ENCODE data around the gene DPEP3. TPM values are rescaled to one million over a fixed set of nuclear protein-coding genes. Genes with fewer than 3 reads are reported as not detected.

The DPEP3 gene
- total RNA-seq, 1 experiment from 2014 or later, result not detected

DNA sequence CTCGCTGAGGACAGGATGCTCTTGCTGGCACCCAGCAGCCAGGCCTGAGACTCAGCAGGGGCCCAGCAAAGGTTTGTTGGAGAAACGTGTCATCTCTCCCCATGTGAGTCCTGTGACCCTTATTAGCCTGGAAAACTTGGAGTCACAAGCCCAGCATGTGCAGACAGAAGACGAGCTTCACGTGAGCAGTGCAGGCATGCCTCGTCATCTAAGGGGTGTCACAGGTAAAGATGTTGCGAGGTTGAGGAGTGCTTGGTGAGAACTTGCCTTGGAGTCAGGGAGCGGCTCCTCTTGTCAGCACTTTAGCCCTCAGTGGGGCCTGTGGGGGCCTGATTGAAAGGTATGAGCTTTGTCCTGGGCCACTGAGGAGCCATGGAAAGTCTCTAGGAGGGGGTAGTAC is 46.5 kb downstream of the DPEP3 start:
- Histone ChIP-seq H3K4me1 (ENCODE audit: insufficient read depth, low read length) (peaks cover 14% of the 10 kb centered on the region; the same call in 1 of the 2 replicates), H3K9ac (ENCODE audit: low read length) (no peak overlapping the region), H3K4me3 (ENCODE audit: low read length) (peak overlapping the region; percentile 88; the same call in 1 of the 2 replicates), H3K4me2 (ENCODE audit: low read length) (peak overlapping the region; percentile 84; the same call in 1 of the 2 replicates), H3K9me2 (replicated peaks; ENCODE audit: low read length) (no peaks in the 10 kb centered on the region), H3K36me3 (ENCODE audit: low read depth, low read length) (no peaks in the 10 kb centered on the region), H3K9me3 (ENCODE audit: low read length) (no peaks in the 10 kb centered on the region), H3F3A (ENCODE audit: low read length, unreplicated experiment) (no peaks in the 10 kb centered on the region), H3K27me3 (ENCODE audit: low read length) (no peaks in the 10 kb centered on the region), H3K27ac (ENCODE audit: low read length) (no peak overlapping the region), H4K20me1 (ENCODE audit: low read length) (no peaks in the 10 kb centered on the region), H3K79me2 (ENCODE audit: low read length) (peaks cover 31% of the 10 kb centered on the region), H2AFZ (ENCODE audit: low read length) (no peak overlapping the region)
- TF ChIP-seq EZH2phosphoT487 (IDR thresholded peaks at IDR 0.05; ENCODE audit: borderline replicate concordance, low read length) (no peak), EZH2 (IDR thresholded peaks at IDR 0.05; ENCODE audit: low read length, unreplicated experiment) (no peak)
- TF ChIP-seq, protein P1, sequence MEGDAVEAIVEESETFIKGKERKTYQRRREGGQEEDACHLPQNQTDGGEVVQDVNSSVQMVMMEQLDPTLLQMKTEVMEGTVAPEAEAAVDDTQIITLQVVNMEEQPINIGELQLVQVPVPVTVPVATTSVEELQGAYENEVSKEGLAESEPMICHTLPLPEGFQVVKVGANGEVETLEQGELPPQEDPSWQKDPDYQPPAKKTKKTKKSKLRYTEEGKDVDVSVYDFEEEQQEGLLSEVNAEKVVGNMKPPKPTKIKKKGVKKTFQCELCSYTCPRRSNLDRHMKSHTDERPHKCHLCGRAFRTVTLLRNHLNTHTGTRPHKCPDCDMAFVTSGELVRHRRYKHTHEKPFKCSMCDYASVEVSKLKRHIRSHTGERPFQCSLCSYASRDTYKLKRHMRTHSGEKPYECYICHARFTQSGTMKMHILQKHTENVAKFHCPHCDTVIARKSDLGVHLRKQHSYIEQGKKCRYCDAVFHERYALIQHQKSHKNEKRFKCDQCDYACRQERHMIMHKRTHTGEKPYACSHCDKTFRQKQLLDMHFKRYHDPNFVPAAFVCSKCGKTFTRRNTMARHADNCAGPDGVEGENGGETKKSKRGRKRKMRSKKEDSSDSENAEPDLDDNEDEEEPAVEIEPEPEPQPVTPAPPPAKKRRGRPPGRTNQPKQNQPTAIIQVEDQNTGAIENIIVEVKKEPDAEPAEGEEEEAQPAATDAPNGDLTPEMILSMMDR (conservative IDR thresholded peaks at IDR 0.05; ENCODE audit: low read depth, low read length), result no peak
- ATAC-seq, result no peak
- DNase-seq, result no peak
- no TSS peak for BruUV-seq (replicated peaks)
- CTCF ChIA-PET, result no interaction called here
- intact Hi-C loops (cut with micrococcal nuclease), result no loop called here
- POLR2A ChIA-PET (ENCODE audit: unreplicated experiment), result no interaction called here

DNA sequence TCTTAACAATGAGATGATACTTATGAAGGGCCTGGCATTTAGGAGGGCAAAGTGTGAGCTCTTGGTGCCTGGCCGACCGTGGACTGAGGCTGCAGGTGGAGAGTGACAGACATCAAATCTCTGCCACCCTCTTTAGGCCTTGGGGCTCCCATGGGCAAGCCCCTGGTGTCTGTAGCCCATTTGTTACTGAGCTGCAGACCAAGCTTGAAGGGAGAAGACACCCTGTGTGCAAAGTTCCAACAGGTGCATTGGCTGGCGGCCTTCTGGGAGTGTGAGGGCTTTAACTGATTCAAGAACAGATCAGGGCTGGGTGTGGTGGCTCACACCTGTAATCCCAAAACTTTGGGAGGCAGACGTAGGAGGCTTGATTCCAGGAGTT is 47.8 kb downstream of the DPEP3 start:
- H3K9me2 ChIP-seq (replicated peaks; ENCODE audit: low read length), result no peaks in the 10 kb centered on the region
- H2AFZ ChIP-seq (ENCODE audit: low read length), result no peak overlapping the region
- H3F3A ChIP-seq (ENCODE audit: low read length, unreplicated experiment), result no peaks in the 10 kb centered on the region
- TF ChIP-seq, protein P1 (conservative IDR thresholded peaks at IDR 0.05; ENCODE audit: low read depth, low read length), result no peak
- no peak for TF ChIP-seq EZH2phosphoT487 (IDR thresholded peaks at IDR 0.05; ENCODE audit: borderline replicate concordance, low read length)
- TF ChIP-seq EZH2 (IDR thresholded peaks at IDR 0.05; ENCODE audit: low read length, unreplicated experiment), result no peak
- H3K4me3 ChIP-seq (ENCODE audit: low read length), result no peak overlapping the region
- H3K79me2 ChIP-seq (ENCODE audit: low read length), result peaks cover 30% of the 10 kb centered on the region
- no peaks in the 10 kb centered on the region for H3K36me3 ChIP-seq (ENCODE audit: low read depth, low read length)
- H3K4me1 ChIP-seq (ENCODE audit: insufficient read depth, low read length), result peaks cover 14% of the 10 kb centered on the region; the same call in 1 of the 2 replicates
- no TSS peak for BruUV-seq (replicated peaks)
- ChIA-PET CTCF (no interaction called here), POLR2A (ENCODE audit: unreplicated experiment) (no interaction called here)
- no peak overlapping the region for H3K4me2 ChIP-seq (ENCODE audit: low read length)
- no peak for DNase-seq
- intact Hi-C loops (cut with micrococcal nuclease), result no loop called here
- no peak overlapping the region for H3K27ac ChIP-seq (ENCODE audit: low read length)
- no peak overlapping the region for H3K9ac ChIP-seq (ENCODE audit: low read length)
- ATAC-seq, result no peak
- no peaks in the 10 kb centered on the region for H4K20me1 ChIP-seq (ENCODE audit: low read length)
- H3K9me3 ChIP-seq (ENCODE audit: low read length), result no peaks in the 10 kb centered on the region
- H3K27me3 ChIP-seq (ENCODE audit: low read length), result no peaks in the 10 kb centered on the region

DNA sequence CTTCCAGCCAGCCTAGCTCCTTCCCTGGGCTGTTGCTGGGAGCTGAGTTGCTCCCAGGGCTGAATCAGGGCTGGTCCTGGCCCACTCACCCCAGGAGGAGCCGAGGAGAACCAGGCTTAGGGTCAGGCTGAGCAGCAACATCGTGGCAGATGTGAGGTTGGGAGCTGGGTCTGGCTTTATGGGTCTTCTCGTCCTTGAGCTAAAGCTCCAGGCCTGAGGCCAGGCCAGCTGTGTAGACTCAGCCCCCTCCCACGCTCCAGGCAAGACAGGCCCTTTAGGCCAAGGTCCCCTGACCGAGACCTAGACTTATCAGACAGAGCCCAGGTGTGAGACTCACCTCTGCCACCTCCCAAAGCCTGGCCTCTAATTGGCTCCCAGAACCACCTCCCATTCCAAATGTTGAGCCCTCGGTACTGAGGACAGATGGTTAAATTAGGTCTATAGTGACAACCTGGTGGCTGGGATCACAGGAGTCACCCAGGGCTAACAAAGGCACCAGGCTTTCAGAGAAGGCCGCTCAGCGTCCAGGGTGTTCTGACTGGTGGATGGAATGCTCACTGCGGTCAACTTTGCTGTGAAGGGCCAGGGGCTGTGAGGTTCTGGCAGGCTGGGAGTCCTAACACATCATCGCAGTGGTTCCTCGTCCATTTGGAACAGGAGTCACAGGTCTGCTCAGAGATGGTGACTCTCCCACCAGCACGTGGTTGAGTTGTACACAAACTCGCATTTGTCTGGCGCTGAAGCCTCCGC is 48.4 kb downstream of the DPEP3 start, which contains the start of gene CTRL:
TSS of gene CTRL (minus strand) at position 151 of the 750 bp plus-strand sequence. CDS start at position 141, 10 bp downstream.
- DNase-seq, result no peak
- no peak for TF ChIP-seq EZH2 (IDR thresholded peaks at IDR 0.05; ENCODE audit: low read length, unreplicated experiment)
- ChIA-PET POLR2A (ENCODE audit: unreplicated experiment) (no interaction called here), CTCF (no interaction called here)
- Histone ChIP-seq H3K4me1 (ENCODE audit: insufficient read depth, low read length) (peaks cover 12% of the 10 kb centered on the region), H3K4me2 (ENCODE audit: low read length) (no peak within 1 kb of the TSS), H3K36me3 (ENCODE audit: low read depth, low read length) (no peaks in the 10 kb centered on the region), H3F3A (ENCODE audit: low read length, unreplicated experiment) (no peaks in the 10 kb centered on the region), H3K27ac (ENCODE audit: low read length) (no peak within 1 kb of the TSS), H3K9me3 (ENCODE audit: low read length) (no peaks in the 10 kb centered on the region), H3K79me2 (ENCODE audit: low read length) (peaks cover 24% of the 10 kb centered on the region), H4K20me1 (ENCODE audit: low read length) (no peaks in the 10 kb centered on the region), H3K9ac (ENCODE audit: low read length) (no peak within 1 kb of the TSS), H3K4me3 (ENCODE audit: low read length) (no peak within 1 kb of the TSS), H3K9me2 (replicated peaks; ENCODE audit: low read length) (no peaks in the 10 kb centered on the region), H2AFZ (ENCODE audit: low read length) (no peak within 1 kb of the TSS), H3K27me3 (ENCODE audit: low read length) (no peaks in the 10 kb centered on the region)
- intact Hi-C loops (cut with micrococcal nuclease), result no loop called here
- no TSS peak for BruUV-seq (replicated peaks)
- no peak for ATAC-seq
